Fibroblast of lung (primary cell): Measurements from ENCODE around the gene CLIC1. TPM values are rescaled to one million over a fixed set of nuclear protein-coding genes. Genes with fewer than 3 reads are reported as not detected.

Source experiments
- DNase-seq, 2 donors: peaks; one replicate each; pipeline versions ENCODE4 v3.0.0 to v3.0.0-alpha.2; 2010; ENCODE audit warnings: low read depth in 2 of 2
- H2AFZ ChIP-seq: 2 replicates; pipeline ENCODE4 v1.5.1; 2012; ENCODE audit warnings: low read length, control low read depth, inconsistent platforms
- H3K27ac ChIP-seq: 2 replicates; pipeline ENCODE4 v1.5.1; 2011; ENCODE audit warnings: low read length, control low read depth; ENCODE audit not compliant: insufficient read depth
- H3K27me3 ChIP-seq: 2 replicates; pipeline ENCODE4 v1.5.1; 2011; ENCODE audit warnings: mild to moderate bottlenecking, low read length; ENCODE audit not compliant: control insufficient read depth, insufficient read depth
- H3K36me3 ChIP-seq: 2 replicates; pipeline ENCODE4 v1.5.1; 2011; ENCODE audit warnings: low read length; ENCODE audit not compliant: control insufficient read depth, insufficient read depth
- H3K4me1 ChIP-seq: 2 replicates; pipeline ENCODE4 v1.5.1; 2011; ENCODE audit warnings: low read length; ENCODE audit not compliant: control insufficient read depth, insufficient read depth; ENCODE audit errors: extremely low read depth
- H3K4me2 ChIP-seq: 2 replicates; pipeline ENCODE4 v1.5.1; 2011; ENCODE audit warnings: low read length, control low read depth; ENCODE audit not compliant: insufficient read depth; ENCODE audit errors: extremely low read depth
- H3K4me3 ChIP-seq, 4 experiments: fragments of 200-600 bp in 1 of 4; sonication (generic) in 1 of 4; replicated peaks in 1 of 4; 2 replicates each; pipeline ENCODE4 v1.5.1; 2011 to 2016; ENCODE audit warnings: low read length in 4 of 4, low read depth in 3 of 4, mild to moderate bottlenecking in 3 of 4, control low read depth in 2 of 4, inconsistent platforms in 1 of 4, mixed read lengths in 1 of 4; ENCODE audit not compliant: insufficient read depth in 1 of 4; ENCODE audit errors: control extremely low read depth in 1 of 4
- H3K79me2 ChIP-seq: 2 replicates; pipeline ENCODE4 v1.5.1; 2012; ENCODE audit warnings: mild to moderate bottlenecking, low read length, inconsistent platforms; ENCODE audit not compliant: control insufficient read depth, insufficient read depth
- H3K9ac ChIP-seq: 2 replicates; pipeline ENCODE4 v1.5.1; 2011; ENCODE audit warnings: mild to moderate bottlenecking, low read length, control low read depth; ENCODE audit not compliant: insufficient read depth
- H3K9me3 ChIP-seq: 2 replicates; pipeline ENCODE4 v1.5.1; 2012; ENCODE audit warnings: low read depth, low read length; ENCODE audit not compliant: control insufficient read depth, insufficient read depth
- H4K20me1 ChIP-seq: 2 replicates; pipeline ENCODE4 v1.5.1; 2011; ENCODE audit warnings: low read length; ENCODE audit not compliant: control insufficient read depth, insufficient read depth; ENCODE audit errors: extremely low read depth
- CTCF ChIP-seq, 2 donors: IDR thresholded peaks in 1 of 2; conservative IDR thresholded peaks in 1 of 2; 1 replicate in 1 of 2; 2 replicates in 1 of 2; pipeline ENCODE4 v1.5.1; 2011 to 2012; ENCODE audit warnings: low read length in 2 of 2, control low read depth in 1 of 2, inconsistent platforms in 1 of 2, low read depth in 1 of 2, mild to moderate bottlenecking in 1 of 2
- EZH2 ChIP-seq: IDR thresholded peaks from 2 replicates; pipeline ENCODE4 v1.5.1; 2012; ENCODE audit warnings: low read length, control low read depth, mild to moderate bottlenecking; ENCODE audit errors: missing control alignments
- polyA plus RNA-seq, 2 donors: library from polyadenylated mRNA; depleted of rRNA in 1 of 2; stranded (reverse) in 1 of 2; unstranded in 1 of 2; fragments of >200 nt; gene quantifications; 2 replicates each; pipeline ENCODE4 v1.2.1, GENCODE V29; 2011 to 2012; ENCODE audit warnings: missing spikeins in 1 of 2
- total RNA-seq: library from RNA; depleted of rRNA; stranded (reverse); fragments of >200 nt; gene quantifications from 2 replicates; pipeline ENCODE4 v1.2.1, GENCODE V29; 2014

The CLIC1 gene
- total and polyA plus RNA-seq, 2 donors (not counting 1 experiment from before 2014, with no cell fraction given): 615 to 639 TPM

DNA sequence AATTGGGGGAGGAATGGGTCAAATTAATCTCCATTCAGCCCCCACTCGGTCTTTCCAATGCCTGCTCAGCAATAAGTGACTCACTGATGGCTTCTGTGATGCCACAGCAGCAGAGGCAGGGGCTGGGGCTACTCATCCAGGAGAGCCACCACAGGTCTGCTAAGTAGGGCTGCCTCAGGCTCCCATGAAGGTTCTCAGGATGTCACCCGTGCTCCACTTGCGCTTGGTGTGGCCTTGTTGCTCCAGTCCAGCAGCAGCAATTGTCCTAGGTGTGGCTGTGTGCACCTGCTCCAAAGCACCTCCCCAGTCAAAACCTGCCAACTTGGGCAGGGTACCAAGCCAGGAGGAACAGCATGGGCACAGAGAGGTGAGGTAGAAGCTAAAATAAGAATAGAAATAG lies 14.2 kb downstream of the CLIC1 start:
- H3K4me3 ChIP-seq: no peak overlapping the region
- H3K27ac ChIP-seq: no peak overlapping the region
- TF ChIP-seq CTCF (conservative IDR thresholded peaks at IDR 0.05 in 1 of 2, IDR thresholded peaks at IDR 0.05 in 1 of 2; ENCODE audit: low read depth in 1 of 2, low read length in 2 of 2) (no peak), EZH2 (no peak)
- no peaks in the 10 kb centered on the region for H3K4me1 ChIP-seq
- H3K4me2 ChIP-seq: no peak overlapping the region
- peaks cover 3% of the 10 kb centered on the region for H3K27me3 ChIP-seq
- no peaks in the 10 kb centered on the region for H4K20me1 ChIP-seq
- no peak overlapping the region for H3K9ac ChIP-seq
- no peak overlapping the region for H2AFZ ChIP-seq
- no peaks in the 10 kb centered on the region for H3K79me2 ChIP-seq
- no peaks in the 10 kb centered on the region for H3K9me3 ChIP-seq
- peaks cover 6% of the 10 kb centered on the region for H3K36me3 ChIP-seq
- DNase-seq: no peak

DNA sequence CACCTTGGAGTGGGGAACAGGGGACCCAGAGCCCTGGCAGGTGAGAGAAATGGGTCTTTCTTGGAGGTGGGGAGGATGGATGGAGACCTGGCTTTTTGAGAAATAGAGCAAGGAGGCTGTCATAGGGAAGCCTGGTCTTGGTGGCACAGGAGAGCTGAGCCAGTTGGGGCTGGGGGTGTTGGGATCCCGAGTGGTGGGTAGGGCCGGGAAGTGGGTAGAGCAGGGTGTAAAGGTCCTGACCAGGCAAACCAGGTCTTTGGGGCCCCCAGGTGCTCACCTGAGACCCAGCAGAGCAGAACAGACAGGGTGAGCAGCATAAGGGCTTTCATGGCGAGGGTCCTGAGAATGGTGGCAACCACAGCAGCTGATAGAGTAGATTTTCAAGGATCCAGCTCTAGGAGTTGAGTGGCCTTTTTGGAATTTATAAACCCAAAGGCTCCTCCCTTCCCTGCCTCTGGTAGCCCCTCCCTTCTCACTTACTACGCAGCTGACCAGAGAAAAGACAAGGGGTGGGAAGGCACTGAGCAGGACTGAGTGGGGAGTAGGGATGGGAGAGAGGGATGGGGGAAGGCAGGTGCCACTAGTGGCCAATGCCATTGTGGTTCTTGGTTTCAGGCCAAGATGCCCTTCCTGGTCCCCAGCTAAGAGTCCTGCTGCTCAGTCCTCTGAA lies 14.8 kb downstream of the CLIC1 start, which contains the start of gene LY6G6C:
Gene LY6G6C, minus strand, starts transcription at position 396 of the 670 bp plus-strand sequence. Its CDS starts 67 bp downstream, at position 329.
- no peak within 1 kb of the TSS for H2AFZ ChIP-seq
- no peak within 1 kb of the TSS for H3K27ac ChIP-seq
- H3K4me2 ChIP-seq: no peak within 1 kb of the TSS
- TF ChIP-seq CTCF (conservative IDR thresholded peaks at IDR 0.05 in 1 of 2, IDR thresholded peaks at IDR 0.05 in 1 of 2; ENCODE audit: low read depth in 1 of 2, low read length in 2 of 2) (no peak), EZH2 (no peak)
- no peaks in the 10 kb centered on the region for H3K4me1 ChIP-seq
- no peaks in the 10 kb centered on the region for H3K36me3 ChIP-seq
- DNase-seq: no peak
- H3K9ac ChIP-seq: no peak within 1 kb of the TSS
- H3K9me3 ChIP-seq: no peaks in the 10 kb centered on the region
- H3K27me3 ChIP-seq: peaks cover 3% of the 10 kb centered on the region
- no peaks in the 10 kb centered on the region for H4K20me1 ChIP-seq
- no peak within 1 kb of the TSS for H3K4me3 ChIP-seq
- no peaks in the 10 kb centered on the region for H3K79me2 ChIP-seq

DNA sequence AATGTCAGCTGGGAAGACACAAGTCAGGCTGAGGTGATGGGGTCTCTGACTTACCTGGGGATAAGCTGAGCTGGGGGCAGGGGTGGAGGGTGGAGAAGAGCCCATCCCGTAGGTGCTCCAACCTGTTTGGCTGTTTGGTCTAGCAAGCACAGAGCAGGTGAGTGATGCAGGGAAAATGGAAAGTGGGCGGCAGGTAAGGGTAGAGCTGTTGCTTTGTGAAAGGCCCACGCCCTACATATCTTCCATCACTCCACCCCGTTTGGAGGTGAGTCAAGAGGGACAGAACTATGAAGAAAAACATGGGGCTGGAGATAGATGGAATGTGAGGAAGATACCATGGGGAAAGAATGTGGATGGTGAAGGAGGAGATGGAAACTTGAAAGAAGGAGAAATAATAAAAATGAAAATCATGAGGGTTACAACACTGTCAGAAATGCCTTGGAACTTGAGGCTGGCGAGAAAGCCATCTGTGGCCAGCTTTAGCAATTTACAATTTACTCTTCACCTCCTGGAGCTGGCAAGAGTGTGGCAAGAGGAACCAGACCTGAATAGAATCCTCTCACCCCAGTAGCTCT lies 16.0 kb downstream of the CLIC1 start:
- no peak for DNase-seq
- H3K4me2 ChIP-seq: no peak overlapping the region
- H3K9me3 ChIP-seq: no peaks in the 10 kb centered on the region
- no peaks in the 10 kb centered on the region for H3K4me1 ChIP-seq
- no peak overlapping the region for H3K9ac ChIP-seq
- H3K4me3 ChIP-seq: no peak overlapping the region
- TF ChIP-seq EZH2: no peak
- no peak for TF ChIP-seq CTCF (conservative IDR thresholded peaks at IDR 0.05 in 1 of 2, IDR thresholded peaks at IDR 0.05 in 1 of 2; ENCODE audit: low read depth in 1 of 2, low read length in 2 of 2)
- no peaks in the 10 kb centered on the region for H3K79me2 ChIP-seq
- H3K27ac ChIP-seq: no peak overlapping the region
- no peaks in the 10 kb centered on the region for H4K20me1 ChIP-seq
- H2AFZ ChIP-seq: no peak overlapping the region
- peaks cover 3% of the 10 kb centered on the region for H3K27me3 ChIP-seq
- no peaks in the 10 kb centered on the region for H3K36me3 ChIP-seq
